ENCODE data around the gene TOM1L2. TPM values are rescaled to one million over a fixed set of nuclear protein-coding genes. Genes with fewer than 3 reads are reported as not detected.

TOM1L2 gene
- total RNA-seq, 1 experiment from 2014 or later, result 45.2 TPM

DNA sequence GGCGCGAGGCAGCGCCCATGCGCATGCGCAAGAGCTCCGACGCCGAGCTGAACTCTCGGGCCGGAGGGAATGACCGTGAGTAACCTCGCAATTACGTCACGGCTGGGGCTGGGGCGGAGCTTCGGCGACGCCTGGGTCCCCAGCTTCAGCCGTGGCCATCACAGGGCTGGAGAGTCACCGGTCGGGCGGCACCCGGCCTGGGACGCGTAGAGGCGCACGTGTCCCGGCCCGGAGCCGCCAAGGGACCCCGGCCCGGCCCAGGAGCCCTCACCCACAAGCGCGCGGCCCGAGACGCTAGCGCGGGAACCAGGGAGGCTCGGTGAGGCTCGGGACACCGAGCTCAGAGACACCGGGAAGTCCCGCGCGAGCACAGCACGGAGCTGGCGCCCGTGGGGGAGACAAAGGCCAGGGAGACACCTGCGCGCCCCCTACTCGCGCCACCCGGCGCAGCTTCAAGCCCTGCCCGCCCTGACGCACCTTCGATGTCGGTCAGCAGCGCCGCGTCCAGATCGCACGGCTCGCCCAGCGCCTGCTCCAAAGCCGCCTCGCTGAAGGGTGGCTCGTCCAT lies 135.9 kb downstream of the TOM1L2 start:
- Histone ChIP-seq H3K9me3 (ENCODE audit: control insufficient read depth, insufficient read depth, low read depth, low read length) (no peaks in the 10 kb centered on the region), H3K27me3 (ENCODE audit: control insufficient read depth, insufficient read depth, low read length) (no peaks in the 10 kb centered on the region), H3K27ac (ENCODE audit: low read length) (peak overlapping the region; percentile 98), H3K4me1 (ENCODE audit: control insufficient read depth, insufficient read depth, low read length) (peaks cover 53% of the 10 kb centered on the region), H3K4me3 (ENCODE audit: low read depth in 2 of 2, low read length in 2 of 2) (peak overlapping the region; percentile 64 to 72), H3K36me3 (ENCODE audit: control insufficient read depth, insufficient read depth, low read length) (0 out of 2 replicates have a peak, but pooled peaks cover 2% of the 10 kb centered on the region)
- ChIA-PET POLR2A (interaction anchor here (0.6 to 1.5 kb wide), 7 partner anchors 8 to 692 kb away, joined by 3 to 7 read pairs (median 4); no protein-coding TSS in a partner anchor), CTCF (interaction anchor here (0.6 kb wide), 1 partner anchor 27 kb away, joined by 5 read pairs; no protein-coding TSS in a partner anchor)
- DNase-seq (ENCODE audit: low read depth, low spot score) (peak; percentile 87), ATAC-seq (peak; percentile 83)
- BruUV-seq (replicated peaks), result no TSS peak
- in situ Hi-C loops (cut with HindIII; ENCODE audit: low pct_unique_long_range_greater_than_20kb, low sequenced_read_pairs) (no loop called here), intact Hi-C loops (cut with micrococcal nuclease; ENCODE audit: unreplicated experiment) (no loop called here)
- peak; percentile 90 for TF ChIP-seq POLR2AphosphoS5 (IDR thresholded peaks at IDR 0.05; ENCODE audit: low read depth, low read length)
- TF ChIP-seq, protein P1, sequence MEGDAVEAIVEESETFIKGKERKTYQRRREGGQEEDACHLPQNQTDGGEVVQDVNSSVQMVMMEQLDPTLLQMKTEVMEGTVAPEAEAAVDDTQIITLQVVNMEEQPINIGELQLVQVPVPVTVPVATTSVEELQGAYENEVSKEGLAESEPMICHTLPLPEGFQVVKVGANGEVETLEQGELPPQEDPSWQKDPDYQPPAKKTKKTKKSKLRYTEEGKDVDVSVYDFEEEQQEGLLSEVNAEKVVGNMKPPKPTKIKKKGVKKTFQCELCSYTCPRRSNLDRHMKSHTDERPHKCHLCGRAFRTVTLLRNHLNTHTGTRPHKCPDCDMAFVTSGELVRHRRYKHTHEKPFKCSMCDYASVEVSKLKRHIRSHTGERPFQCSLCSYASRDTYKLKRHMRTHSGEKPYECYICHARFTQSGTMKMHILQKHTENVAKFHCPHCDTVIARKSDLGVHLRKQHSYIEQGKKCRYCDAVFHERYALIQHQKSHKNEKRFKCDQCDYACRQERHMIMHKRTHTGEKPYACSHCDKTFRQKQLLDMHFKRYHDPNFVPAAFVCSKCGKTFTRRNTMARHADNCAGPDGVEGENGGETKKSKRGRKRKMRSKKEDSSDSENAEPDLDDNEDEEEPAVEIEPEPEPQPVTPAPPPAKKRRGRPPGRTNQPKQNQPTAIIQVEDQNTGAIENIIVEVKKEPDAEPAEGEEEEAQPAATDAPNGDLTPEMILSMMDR (IDR thresholded peaks at IDR 0.05), result no peak
- TF ChIP-seq, protein P2, sequence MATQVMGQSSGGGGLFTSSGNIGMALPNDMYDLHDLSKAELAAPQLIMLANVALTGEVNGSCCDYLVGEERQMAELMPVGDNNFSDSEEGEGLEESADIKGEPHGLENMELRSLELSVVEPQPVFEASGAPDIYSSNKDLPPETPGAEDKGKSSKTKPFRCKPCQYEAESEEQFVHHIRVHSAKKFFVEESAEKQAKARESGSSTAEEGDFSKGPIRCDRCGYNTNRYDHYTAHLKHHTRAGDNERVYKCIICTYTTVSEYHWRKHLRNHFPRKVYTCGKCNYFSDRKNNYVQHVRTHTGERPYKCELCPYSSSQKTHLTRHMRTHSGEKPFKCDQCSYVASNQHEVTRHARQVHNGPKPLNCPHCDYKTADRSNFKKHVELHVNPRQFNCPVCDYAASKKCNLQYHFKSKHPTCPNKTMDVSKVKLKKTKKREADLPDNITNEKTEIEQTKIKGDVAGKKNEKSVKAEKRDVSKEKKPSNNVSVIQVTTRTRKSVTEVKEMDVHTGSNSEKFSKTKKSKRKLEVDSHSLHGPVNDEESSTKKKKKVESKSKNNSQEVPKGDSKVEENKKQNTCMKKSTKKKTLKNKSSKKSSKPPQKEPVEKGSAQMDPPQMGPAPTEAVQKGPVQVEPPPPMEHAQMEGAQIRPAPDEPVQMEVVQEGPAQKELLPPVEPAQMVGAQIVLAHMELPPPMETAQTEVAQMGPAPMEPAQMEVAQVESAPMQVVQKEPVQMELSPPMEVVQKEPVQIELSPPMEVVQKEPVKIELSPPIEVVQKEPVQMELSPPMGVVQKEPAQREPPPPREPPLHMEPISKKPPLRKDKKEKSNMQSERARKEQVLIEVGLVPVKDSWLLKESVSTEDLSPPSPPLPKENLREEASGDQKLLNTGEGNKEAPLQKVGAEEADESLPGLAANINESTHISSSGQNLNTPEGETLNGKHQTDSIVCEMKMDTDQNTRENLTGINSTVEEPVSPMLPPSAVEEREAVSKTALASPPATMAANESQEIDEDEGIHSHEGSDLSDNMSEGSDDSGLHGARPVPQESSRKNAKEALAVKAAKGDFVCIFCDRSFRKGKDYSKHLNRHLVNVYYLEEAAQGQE (IDR thresholded peaks at IDR 0.05; ENCODE audit: insufficient read depth in 1 of 2, low read depth in 2 of 2, low read length in 1 of 2), result 0 out of 4 replicates have a peak, but pooled peaks of 1 of the 2 experiments have one; percentile 27

DNA sequence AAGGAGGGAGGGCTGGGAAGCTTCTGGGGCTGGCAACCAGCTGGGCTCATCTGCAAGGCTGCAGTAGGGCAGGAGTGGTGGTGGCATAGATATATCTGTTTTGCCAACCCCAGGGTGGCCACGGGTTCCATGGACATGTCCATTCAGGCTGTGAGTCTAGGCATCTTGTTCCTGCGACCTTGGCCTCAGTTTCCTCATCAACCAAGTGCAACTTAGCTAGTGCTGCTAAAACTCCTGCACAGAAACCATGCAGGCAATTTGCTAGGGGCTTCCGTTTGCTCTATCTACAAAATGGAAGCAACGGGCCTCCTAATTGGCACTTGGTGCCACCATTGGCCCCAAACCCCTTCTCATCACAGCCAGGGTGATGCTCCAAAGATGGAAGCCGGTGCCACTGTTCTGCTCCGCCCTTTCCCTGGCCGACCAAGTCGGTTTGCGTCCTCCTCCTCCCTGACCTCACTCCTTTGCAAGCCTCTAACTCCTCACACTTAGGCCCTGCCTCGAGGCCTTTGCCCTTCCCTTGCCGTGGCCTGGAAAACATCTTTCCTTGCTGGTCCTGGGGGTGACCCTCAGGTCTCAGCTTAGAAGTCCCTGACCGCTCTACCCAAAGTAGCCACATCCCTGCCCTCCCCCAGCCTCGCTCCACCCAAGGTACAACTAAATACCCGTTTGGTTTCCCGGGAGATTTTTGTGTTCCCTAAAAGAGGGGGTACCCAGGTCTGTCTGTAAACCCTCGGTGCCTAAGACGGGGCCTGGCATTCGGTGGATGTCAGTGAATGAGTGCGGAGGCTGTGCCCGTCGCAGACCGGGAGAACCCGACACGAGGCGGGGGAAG lies 136.6 kb downstream of the TOM1L2 start:
- ChIA-PET POLR2A (interaction anchor here (0.6 to 1.5 kb wide), 7 partner anchors 8 to 693 kb away, joined by 3 to 7 read pairs (median 4); no protein-coding TSS in a partner anchor), CTCF (interaction anchor here (0.6 kb wide), 1 partner anchor 28 kb away, joined by 5 read pairs; no protein-coding TSS in a partner anchor)
- H3K9me3 ChIP-seq (ENCODE audit: control insufficient read depth, insufficient read depth, low read depth, low read length), result no peaks in the 10 kb centered on the region
- no peaks in the 10 kb centered on the region for H3K27me3 ChIP-seq (ENCODE audit: control insufficient read depth, insufficient read depth, low read length)
- intact Hi-C loops (cut with micrococcal nuclease; ENCODE audit: unreplicated experiment), result no loop called here
- H3K4me1 ChIP-seq (ENCODE audit: control insufficient read depth, insufficient read depth, low read length), result peaks cover 49% of the 10 kb centered on the region
- H3K36me3 ChIP-seq (ENCODE audit: control insufficient read depth, insufficient read depth, low read length), result 0 out of 2 replicates have a peak, but pooled peaks cover 2% of the 10 kb centered on the region
- ATAC-seq, result peak; percentile 14
- TSS peak; percentile 81 for BruUV-seq (replicated peaks)
- no peak for DNase-seq (ENCODE audit: low read depth, low spot score)
- H3K27ac ChIP-seq (ENCODE audit: low read length), result peak overlapping the region; percentile 98
- H3K4me3 ChIP-seq (ENCODE audit: low read depth in 2 of 2, low read length in 2 of 2), result peak overlapping the region; percentile 64 to 72
- TF ChIP-seq, protein P1 (IDR thresholded peaks at IDR 0.05), result no peak
- in situ Hi-C loops (cut with HindIII; ENCODE audit: low pct_unique_long_range_greater_than_20kb, low sequenced_read_pairs), result no loop called here

All from Panc1 (cell line).